Mucosa of descending colon (tissue), 3 donors: ENCODE results near the gene ADCY5. TPM values are rescaled to one million over a fixed set of nuclear protein-coding genes. Genes with fewer than 3 reads are reported as not detected.
A peak's percentile ranks its signal among the peaks of the same experiment; 100 is the strongest.

Source experiments
- ATAC-seq: fragments of 200-7000 bp; cut with Tn5 transposase; one replicate; pipeline ENCODE4 v1.9.1; 2020; ENCODE audit warnings: mild to moderate bottlenecking, moderate library complexity
- DNase-seq, 3 donors: peaks; one replicate each; pipeline ENCODE4 v3.0.0-alpha.2; 2020
- H3K36me3 ChIP-seq: fragments of 200-600 bp; one replicate; pipeline ENCODE4 v1.8.0; 2021; ENCODE audit warnings: low read depth, mild to moderate bottlenecking
- H3K4me1 ChIP-seq: fragments of 200-600 bp; one replicate; pipeline ENCODE4 v1.8.0; 2021; ENCODE audit warnings: low read depth, mild to moderate bottlenecking
- H3K4me3 ChIP-seq: fragments of 200-600 bp; one replicate; pipeline ENCODE4 v1.8.0; 2021; ENCODE audit warnings: mild to moderate bottlenecking
- H3K9me3 ChIP-seq: fragments of 200-600 bp; one replicate; pipeline ENCODE4 v1.8.0; 2021; ENCODE audit warnings: mild to moderate bottlenecking
- intact Hi-C, 2 donors: fragments of 100-400 bp; cut with DNase I in 1 of 2; cut with micrococcal nuclease in 1 of 2; formaldehyde crosslinking; loops; one replicate each; pipeline versions ENCODE4 v1.11.0 to v1.11.1; 2022; cut with DNase I, micrococcal nuclease
- total RNA-seq, 3 donors: library from RNA; stranded (reverse); fragmentation: NEBNext Ultra II Directional in 2 of 3; extraction: Animal tissue kit (Norgen Biotek cat#: 25700) in 2 of 3; gene quantifications; one replicate each; pipeline versions ENCODE4 v1.2.1 to v1.2.4, GENCODE V29; 2021 to 2023
- TF ChIP-seq, protein P1 (sequence below): fragments of 200-600 bp; IDR thresholded peaks from one replicate; pipeline ENCODE4 v1.8.0; 2022; ENCODE audit warnings: antibody characterized with exemption, mild to moderate bottlenecking
- donor health status: DM: no; HTN: no; CAD: no; lungs with moderate emphysema.
- donor health status: DM: no; HTN: no; CAD: no.
- donor health status: DM: no; HTN: yes; CAD: no.

The ADCY5 gene
- total RNA-seq, 3 donors from 2014 or later = 7.8 to 72.6 (median 12.6) TPM

DNA sequence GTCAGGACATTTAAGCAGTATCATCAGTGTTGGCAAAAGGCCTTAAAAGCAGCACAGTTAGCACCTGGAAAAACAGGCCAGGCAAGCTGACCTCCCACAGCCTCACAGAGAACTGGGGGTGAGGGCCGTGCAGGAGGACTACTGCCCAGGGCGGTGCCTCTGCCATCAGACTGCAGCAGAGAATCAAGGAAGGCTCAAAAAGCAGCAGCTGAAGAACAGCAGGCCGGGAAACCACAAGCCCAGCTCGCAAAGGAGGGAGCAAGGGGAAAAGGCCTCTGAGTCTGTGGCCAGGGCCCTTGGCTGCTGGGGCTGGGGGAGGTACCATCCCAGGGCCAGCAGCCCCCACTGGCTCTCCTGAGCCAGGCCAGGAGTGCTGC is 163.0 kb downstream of the ADCY5 start:
- TF ChIP-seq, protein P1, sequence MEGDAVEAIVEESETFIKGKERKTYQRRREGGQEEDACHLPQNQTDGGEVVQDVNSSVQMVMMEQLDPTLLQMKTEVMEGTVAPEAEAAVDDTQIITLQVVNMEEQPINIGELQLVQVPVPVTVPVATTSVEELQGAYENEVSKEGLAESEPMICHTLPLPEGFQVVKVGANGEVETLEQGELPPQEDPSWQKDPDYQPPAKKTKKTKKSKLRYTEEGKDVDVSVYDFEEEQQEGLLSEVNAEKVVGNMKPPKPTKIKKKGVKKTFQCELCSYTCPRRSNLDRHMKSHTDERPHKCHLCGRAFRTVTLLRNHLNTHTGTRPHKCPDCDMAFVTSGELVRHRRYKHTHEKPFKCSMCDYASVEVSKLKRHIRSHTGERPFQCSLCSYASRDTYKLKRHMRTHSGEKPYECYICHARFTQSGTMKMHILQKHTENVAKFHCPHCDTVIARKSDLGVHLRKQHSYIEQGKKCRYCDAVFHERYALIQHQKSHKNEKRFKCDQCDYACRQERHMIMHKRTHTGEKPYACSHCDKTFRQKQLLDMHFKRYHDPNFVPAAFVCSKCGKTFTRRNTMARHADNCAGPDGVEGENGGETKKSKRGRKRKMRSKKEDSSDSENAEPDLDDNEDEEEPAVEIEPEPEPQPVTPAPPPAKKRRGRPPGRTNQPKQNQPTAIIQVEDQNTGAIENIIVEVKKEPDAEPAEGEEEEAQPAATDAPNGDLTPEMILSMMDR = no peak
- H3K9me3 ChIP-seq = no peaks in the 10 kb centered on the region
- no peaks in the 10 kb centered on the region for H3K36me3 ChIP-seq
- ATAC-seq (no peak), DNase-seq (no peak)
- H3K4me3 ChIP-seq = no peak overlapping the region
- intact Hi-C loops = no loop called here
- H3K4me1 ChIP-seq = no peaks in the 10 kb centered on the region

DNA sequence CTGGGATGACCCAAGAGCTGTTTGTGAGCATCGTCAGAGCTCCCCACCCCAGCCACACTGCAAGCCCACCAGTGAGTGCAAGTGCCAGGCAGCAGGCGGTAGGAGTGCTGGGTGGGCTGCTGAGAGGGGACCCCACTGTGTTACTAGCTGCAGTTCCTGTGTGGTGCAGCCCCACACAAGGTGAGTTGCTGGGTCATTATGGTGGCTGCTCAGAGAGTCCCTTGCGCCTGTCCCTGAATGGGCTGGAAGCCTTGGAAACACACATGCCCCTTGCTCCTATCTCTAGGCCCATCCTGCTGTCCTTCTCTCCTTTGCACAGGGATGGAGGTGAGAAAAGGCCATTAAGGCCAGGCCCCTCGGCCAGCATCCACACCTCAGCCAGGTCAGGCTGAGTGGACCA is 163.4 kb downstream of the ADCY5 start:
- ATAC-seq (no peak), DNase-seq (no peak)
- no peaks in the 10 kb centered on the region for H3K4me1 ChIP-seq
- no peaks in the 10 kb centered on the region for H3K9me3 ChIP-seq
- intact Hi-C loops = no loop called here
- H3K36me3 ChIP-seq = no peaks in the 10 kb centered on the region
- TF ChIP-seq, protein P1 = no peak
- no peak overlapping the region for H3K4me3 ChIP-seq

DNA sequence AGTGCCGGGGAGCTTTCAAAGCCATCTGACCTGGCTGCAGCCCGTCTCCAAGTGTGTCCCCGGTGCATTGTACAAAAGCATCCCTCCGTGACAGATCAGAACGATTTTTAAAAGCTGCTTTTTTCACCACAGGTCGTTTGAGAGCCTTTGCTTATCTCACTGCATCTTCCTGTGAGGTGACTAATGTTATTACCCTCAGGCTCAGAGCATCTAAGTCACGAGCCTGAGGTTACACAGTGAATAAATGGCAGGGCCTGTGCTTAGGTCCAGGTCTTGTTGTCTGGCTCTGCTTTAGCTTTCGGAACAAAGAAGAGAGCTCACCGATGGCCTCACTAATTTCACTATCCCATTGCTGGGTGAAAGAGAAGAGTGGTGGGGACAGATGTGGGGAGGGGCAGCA is 163.8 kb downstream of the ADCY5 start:
- no peak for ATAC-seq
- Histone ChIP-seq H3K4me3 (no peak overlapping the region), H3K9me3 (no peaks in the 10 kb centered on the region), H3K36me3 (no peaks in the 10 kb centered on the region), H3K4me1 (no peaks in the 10 kb centered on the region)
- intact Hi-C loops = no loop called here
- TF ChIP-seq, protein P1 = no peak
- DNase-seq = no peak

DNA sequence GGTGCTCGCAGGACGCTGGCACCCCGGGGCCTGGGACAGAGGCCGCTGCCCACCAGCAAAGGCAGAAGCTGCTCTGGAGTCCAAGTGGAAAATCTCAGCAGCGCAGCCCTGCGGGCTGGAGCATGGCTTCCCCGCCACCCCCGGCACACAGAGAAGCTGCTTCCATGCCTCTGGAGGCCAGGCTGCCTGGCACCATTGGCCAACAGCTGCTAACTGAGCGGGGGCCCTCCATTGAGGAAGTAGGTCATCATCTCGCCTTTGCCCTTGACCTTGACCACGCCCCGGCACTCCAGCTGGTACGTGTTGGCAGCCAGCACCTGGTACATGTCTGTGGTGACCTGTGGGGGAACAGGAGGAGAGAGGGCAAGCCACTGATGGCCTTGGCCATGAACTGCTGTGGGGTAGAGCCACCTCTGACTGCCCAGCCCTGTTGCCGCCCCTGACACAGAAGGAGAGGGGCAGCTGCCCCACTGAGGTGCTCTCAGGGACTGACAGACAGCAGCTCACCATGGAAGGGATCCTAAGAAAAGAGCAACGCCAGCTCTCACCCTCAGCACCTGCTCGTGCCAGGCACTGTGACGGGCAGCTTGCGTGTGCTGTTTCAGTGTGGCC is 164.4 kb downstream of the ADCY5 start:
- Histone ChIP-seq H3K4me1 (no peaks in the 10 kb centered on the region), H3K4me3 (no peak overlapping the region), H3K36me3 (no peaks in the 10 kb centered on the region), H3K9me3 (no peaks in the 10 kb centered on the region)
- TF ChIP-seq, protein P1 = no peak
- intact Hi-C loops = no loop called here
- DNase-seq = peak in 1 of 3 donors; percentile 11
- peak; percentile 26 for ATAC-seq

DNA sequence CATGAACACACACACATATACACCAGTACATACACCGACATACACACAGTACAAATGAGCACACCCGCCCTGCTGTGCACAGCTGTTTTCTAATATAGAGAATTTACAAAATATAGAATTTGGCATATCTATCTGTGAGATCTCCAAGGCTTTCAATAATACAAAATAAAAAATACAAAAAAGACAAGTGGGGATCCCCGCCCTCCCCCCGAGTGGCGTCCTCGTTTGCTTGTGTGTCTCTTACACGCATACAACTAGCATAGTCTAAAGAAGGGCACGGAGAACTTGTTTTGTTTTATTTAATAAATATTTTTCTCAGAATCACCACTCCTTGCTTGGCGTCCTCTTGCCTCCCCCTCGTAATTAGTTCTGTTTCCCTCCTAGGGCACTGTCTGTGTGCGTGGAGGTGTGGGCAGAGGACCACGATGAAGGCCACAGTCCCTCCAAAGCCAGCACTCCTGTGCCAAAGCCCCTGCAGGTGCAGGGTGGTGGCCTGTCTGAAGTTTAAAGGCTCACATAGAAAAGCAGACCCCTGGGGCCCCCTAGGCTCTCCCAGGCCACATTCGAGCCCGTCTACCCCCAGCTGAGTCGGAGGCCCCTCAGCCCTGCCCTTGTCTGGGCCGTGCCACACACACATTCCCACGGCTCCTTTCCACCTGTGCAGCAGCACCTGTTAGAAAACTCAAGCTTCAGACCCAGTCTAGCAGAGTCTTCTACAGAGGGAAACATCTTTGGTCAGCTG is 165.1 kb downstream of the ADCY5 start:
- TF ChIP-seq, protein P1 = no peak
- intact Hi-C loops = no loop called here
- ATAC-seq (no peak), DNase-seq (no peak)
- Histone ChIP-seq H3K4me3 (no peak overlapping the region), H3K9me3 (no peaks in the 10 kb centered on the region), H3K36me3 (no peaks in the 10 kb centered on the region), H3K4me1 (no peaks in the 10 kb centered on the region)
